SKM-1 treated with dmso at 0.1 percent for 144 hours (cell line): ENCODE results near the gene MUSTN1.
A peak's percentile ranks its signal among the peaks of the same experiment; 100 is the strongest.

ENCODE experiments used
- DNase-seq: peaks from one replicate; lab custom pipeline; 2025; ENCODE audit not compliant: unreplicated experiment; lab: John Stamatoyannopoulos, UW

Gene MUSTN1

GRCh38 chr3:52854013-52854412 is 19.2 kb upstream of the MUSTN1 start:
- DNase-seq: no peak

- no peak for DNase-seq
These were observed 17.6 kb upstream of the MUSTN1 start for GRCh38 chr3:52852419-52852818.

- DNase-seq: peak; percentile 25
These were observed 16.5 kb upstream of the MUSTN1 start for GRCh38 chr3:52851348-52851747.

- DNase-seq: no peak
These were observed 14.8 kb upstream of the MUSTN1 start for GRCh38 chr3:52849656-52850055.

- no peak for DNase-seq
These were observed 13.8 kb upstream of the MUSTN1 start for GRCh38 chr3:52848617-52849016.

- no peak for DNase-seq
These were observed 12.9 kb upstream of the MUSTN1 start for GRCh38 chr3:52847726-52848125.

- DNase-seq: no peak
These were observed 12.4 kb upstream of the MUSTN1 start for GRCh38 chr3:52847241-52847640.

GRCh38 chr3:52846432-52846965 is 11.7 kb upstream of the MUSTN1 start:
- DNase-seq: no peak

GRCh38 chr3:52845691-52846431 is 11.0 kb upstream of the MUSTN1 start:
- no peak for DNase-seq

- peak; percentile 35 for DNase-seq
These were observed 10.3 kb upstream of the MUSTN1 start for GRCh38 chr3:52845157-52845556.

GRCh38 chr3:52844290-52844975 is 9.6 kb upstream of the MUSTN1 start:
- DNase-seq: peak; percentile 46

- no peak for DNase-seq
These were observed 9.1 kb upstream of the MUSTN1 start for GRCh38 chr3:52843881-52844280.

- DNase-seq: peak; percentile 25
These were observed 8.5 kb upstream of the MUSTN1 start for GRCh38 chr3:52843108-52843865.

- DNase-seq: no peak
These were observed 7.6 kb upstream of the MUSTN1 start for GRCh38 chr3:52842424-52842823.

- no peak for DNase-seq
These were observed 7.1 kb upstream of the MUSTN1 start for GRCh38 chr3:52841981-52842340.

- DNase-seq: no peak
These were observed 6.6 kb upstream of the MUSTN1 start for GRCh38 chr3:52841211-52841980.

GRCh38 chr3:52839892-52840545 is 5.2 kb upstream of the MUSTN1 start:
- DNase-seq: no peak

- no peak for DNase-seq
These were observed 4.4 kb upstream of the MUSTN1 start for GRCh38 chr3:52839268-52839575.

GRCh38 chr3:52838561-52839267 is 3.9 kb upstream of the MUSTN1 start:
- DNase-seq: no peak

- no peak for DNase-seq
These were observed 2.2 kb upstream of the MUSTN1 start for GRCh38 chr3:52836986-52837385.
